ENCODE results near the gene EPHA6. TPM values are rescaled to one million over a fixed set of nuclear protein-coding genes. Genes with fewer than 3 reads are reported as not detected.

Gene EPHA6
- total RNA-seq, 4 donors from 2014 or later = 0.94 to 1.8 (median 1.00) TPM

- TF ChIP-seq CTCF (IDR thresholded peaks at IDR 0.05; ENCODE audit: low read depth) = no peak
Measured at GRCh38 chr3:97530691-97531090, 716.3 kb downstream of the EPHA6 start.

- no peak for TF ChIP-seq CTCF (IDR thresholded peaks at IDR 0.05; ENCODE audit: low read depth)
Measured at GRCh38 chr3:97550408-97550807, 736.0 kb downstream of the EPHA6 start.

GRCh38 chr3:97552186-97552585, 737.8 kb downstream of the EPHA6 start:
- TF ChIP-seq CTCF (IDR thresholded peaks at IDR 0.05; ENCODE audit: low read depth) = no peak

GRCh38 chr3:97575742-97576141, 761.3 kb downstream of the EPHA6 start:
- TF ChIP-seq CTCF (IDR thresholded peaks at IDR 0.05; ENCODE audit: low read depth) = no peak

- TF ChIP-seq CTCF (IDR thresholded peaks at IDR 0.05; ENCODE audit: low read depth) = no peak
Measured at GRCh38 chr3:97576221-97576620, 761.8 kb downstream of the EPHA6 start.

GRCh38 chr3:97579365-97579764, 765.0 kb downstream of the EPHA6 start:
- no peak for TF ChIP-seq CTCF (IDR thresholded peaks at IDR 0.05; ENCODE audit: low read depth)

GRCh38 chr3:97610626-97611025, 796.2 kb downstream of the EPHA6 start:
- no peak for TF ChIP-seq CTCF (IDR thresholded peaks at IDR 0.05; ENCODE audit: low read depth)
